Measurements from ENCODE around the gene BTBD19. TPM values are rescaled to one million over a fixed set of nuclear protein-coding genes. Genes with fewer than 3 reads are reported as not detected.
"Not testable (repeated sequence)": the region's sequence is repeated elsewhere in the genome, so short reads cannot be mapped to it uniquely, and the experiment has no call there.

The BTBD19 gene, protein sequence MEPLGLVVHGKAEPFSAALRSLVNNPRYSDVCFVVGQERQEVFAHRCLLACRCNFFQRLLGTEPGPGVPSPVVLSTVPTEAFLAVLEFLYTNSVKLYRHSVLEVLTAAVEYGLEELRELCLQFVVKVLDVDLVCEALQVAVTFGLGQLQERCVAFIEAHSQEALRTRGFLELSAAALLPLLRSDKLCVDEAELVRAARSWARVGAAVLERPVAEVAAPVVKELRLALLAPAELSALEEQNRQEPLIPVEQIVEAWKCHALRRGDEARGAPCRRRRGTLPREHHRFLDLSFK
- total RNA-seq (2022) (11.7 and 15.5 TPM in 2 replicates), Bru-seq, nascent RNA (percentile 79 among the genes with signal in this experiment), BruChase-seq, experiment 1, labeled RNA remaining after a 6-hour chase (percentile 87 among the genes with signal in this experiment), BruChase-seq, experiment 2, labeled RNA remaining after a 2-hour chase (percentile 82 among the genes with signal in this experiment)
- long read RNA-seq, partial matches to known transcripts, result 3 of 4 reads
- long read RNA-seq, other reads (novel, unspliced or antisense), result 1 of 4 reads

DNA sequence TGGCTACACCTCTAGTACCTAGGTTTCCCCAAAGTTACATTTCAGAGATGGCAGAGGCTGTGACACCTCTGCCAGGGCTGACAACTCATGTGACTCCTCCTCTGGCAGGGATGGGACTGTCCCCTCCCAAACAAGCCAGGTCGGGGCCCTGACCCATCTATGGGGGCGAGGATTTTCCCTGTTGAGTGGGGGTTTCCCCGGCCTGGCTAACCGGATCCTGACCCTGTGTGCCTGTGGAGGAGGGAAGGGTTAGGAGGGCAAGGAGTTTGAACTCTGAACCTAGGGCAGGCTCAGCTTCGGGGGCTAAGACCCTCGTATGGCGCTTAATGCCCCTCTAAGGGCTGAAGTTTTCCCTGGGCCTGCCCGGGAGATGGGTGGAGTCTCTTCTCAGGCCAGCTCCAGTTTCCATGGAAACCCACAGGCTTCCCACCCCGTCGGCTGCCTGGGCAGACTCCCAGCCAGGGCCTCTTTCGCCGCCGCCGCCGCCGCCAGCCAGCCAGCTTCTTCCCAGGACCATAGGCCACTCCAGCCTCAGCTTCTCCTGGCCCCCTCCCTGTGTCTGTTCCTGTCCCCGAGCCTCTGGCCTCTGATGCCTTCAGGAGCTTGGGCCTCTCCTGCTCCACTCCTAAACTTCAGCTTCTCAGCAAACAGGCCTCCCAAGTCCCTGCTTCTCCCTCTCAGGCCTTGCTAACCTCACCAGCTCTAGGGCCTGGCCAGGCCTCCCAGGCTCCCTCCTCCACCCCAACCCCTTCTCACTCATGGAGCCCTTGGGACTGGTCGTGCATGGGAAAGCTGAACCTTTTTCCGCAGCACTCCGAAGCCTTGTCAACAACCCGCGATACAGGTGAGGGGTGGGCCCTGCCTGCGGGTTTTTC is at the start of gene BTBD19:
TSS of gene BTBD19 (plus strand) at position 461 of the 875 bp plus-strand sequence. CDS start at position 759, 298 bp downstream.
- Mint-ChIP-seq H3K27me3 (ENCODE audit: insufficient read depth, unreplicated experiment) (no peaks in the 10 kb centered on the region), H3K9me3 (ENCODE audit: unreplicated experiment) (no peaks in the 10 kb centered on the region), H3K27ac (ENCODE audit: low read depth, unreplicated experiment) (peak within 1 kb of the TSS; percentile 100), H3K4me1 (ENCODE audit: insufficient read depth, unreplicated experiment) (peaks cover 48% of the 10 kb centered on the region), H3K4me3 (ENCODE audit: unreplicated experiment) (peak within 1 kb of the TSS; percentile 52), H3K36me3 (ENCODE audit: insufficient read depth, unreplicated experiment) (peaks cover 72% of the 10 kb centered on the region)
- DNase-seq (ENCODE audit: unreplicated experiment), result no peak
- no TSS peak for BruUV-seq (replicated peaks)
- intact Hi-C loops (cut with micrococcal nuclease), result no loop called here
- CTCF ChIA-PET, result interaction anchor here (0.5 to 2.1 kb wide), 4 partner anchors 11 to 1610 kb away, joined by 3 to 8 read pairs (median 4); partner anchors contain the start of gene RNU5D-1
- POLR2A ChIA-PET, result interaction anchor here (0.6 to 4.3 kb wide), 16 partner anchors 8 to 577 kb away, joined by 3 to 79 read pairs (median 4); partner anchors contain the start of genes PLK3, RNU5D-1, RPS8 and UROD
- TF ChIP-seq, protein P1, sequence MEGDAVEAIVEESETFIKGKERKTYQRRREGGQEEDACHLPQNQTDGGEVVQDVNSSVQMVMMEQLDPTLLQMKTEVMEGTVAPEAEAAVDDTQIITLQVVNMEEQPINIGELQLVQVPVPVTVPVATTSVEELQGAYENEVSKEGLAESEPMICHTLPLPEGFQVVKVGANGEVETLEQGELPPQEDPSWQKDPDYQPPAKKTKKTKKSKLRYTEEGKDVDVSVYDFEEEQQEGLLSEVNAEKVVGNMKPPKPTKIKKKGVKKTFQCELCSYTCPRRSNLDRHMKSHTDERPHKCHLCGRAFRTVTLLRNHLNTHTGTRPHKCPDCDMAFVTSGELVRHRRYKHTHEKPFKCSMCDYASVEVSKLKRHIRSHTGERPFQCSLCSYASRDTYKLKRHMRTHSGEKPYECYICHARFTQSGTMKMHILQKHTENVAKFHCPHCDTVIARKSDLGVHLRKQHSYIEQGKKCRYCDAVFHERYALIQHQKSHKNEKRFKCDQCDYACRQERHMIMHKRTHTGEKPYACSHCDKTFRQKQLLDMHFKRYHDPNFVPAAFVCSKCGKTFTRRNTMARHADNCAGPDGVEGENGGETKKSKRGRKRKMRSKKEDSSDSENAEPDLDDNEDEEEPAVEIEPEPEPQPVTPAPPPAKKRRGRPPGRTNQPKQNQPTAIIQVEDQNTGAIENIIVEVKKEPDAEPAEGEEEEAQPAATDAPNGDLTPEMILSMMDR (IDR thresholded peaks at IDR 0.05; ENCODE audit: unreplicated experiment), result no peak

DNA sequence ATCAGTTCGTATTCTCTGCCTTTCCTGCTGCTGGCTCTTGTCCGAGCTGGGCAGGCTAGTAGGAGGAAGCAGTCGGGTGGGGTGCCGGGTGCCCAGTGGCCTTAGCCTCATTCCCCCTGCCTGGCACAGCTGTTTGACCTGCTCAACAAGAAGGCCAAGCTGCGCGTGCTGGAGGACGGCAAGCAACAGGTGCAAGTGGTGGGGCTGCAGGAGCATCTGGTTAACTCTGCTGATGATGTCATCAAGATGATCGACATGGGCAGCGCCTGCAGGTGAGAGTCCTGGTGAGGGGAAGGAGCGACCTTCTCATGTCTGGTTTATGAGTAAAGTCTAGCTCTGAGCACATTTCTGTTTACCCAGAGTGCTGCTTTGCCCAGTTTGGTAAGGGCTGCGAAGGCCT is 49.2 kb upstream of the BTBD19 start:
- POLR2A ChIA-PET, result interaction anchor here (1.0 kb wide), 1 partner anchor 16 kb away, joined by 3 read pairs; no protein-coding TSS in a partner anchor
- BruUV-seq (replicated peaks), result no TSS peak

DNA sequence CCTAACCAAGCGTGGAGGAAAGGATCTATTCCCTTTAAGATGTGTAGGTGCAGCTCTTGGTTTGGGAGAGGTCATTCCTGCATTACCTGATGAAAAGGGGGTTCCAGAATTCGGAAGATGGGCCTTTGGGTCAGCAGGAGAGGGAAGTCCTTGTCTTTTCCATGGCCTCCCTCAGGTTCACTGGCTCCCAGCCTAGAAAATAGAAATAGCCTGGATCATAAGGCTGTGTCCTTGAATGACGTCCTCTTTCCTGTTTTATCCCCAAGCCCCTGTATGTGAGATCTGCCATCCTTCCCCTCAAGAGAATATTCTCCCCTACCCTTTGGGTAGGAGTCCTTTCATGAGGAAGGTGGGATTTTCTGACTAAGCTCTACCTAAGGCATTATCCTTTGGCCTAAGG is 47.4 kb upstream of the BTBD19 start:
- BruUV-seq (replicated peaks), result no TSS peak
- H3K27me3 Mint-ChIP-seq (ENCODE audit: insufficient read depth, unreplicated experiment), result no peaks in the 10 kb centered on the region
- POLR2A ChIA-PET, result interaction anchor here (1.0 kb wide), 1 partner anchor 22 kb away, joined by 3 read pairs; no protein-coding TSS in a partner anchor

More for the DNA sequence above, 49.2 kb upstream of the BTBD19 start:
- H3K27ac Mint-ChIP-seq (ENCODE audit: low read depth, unreplicated experiment), result no peak overlapping the region
- no peak overlapping the region for H3K4me3 Mint-ChIP-seq (ENCODE audit: unreplicated experiment)
- H3K36me3 Mint-ChIP-seq (ENCODE audit: insufficient read depth, unreplicated experiment), result peaks cover 35% of the 10 kb centered on the region
- no peak for DNase-seq (ENCODE audit: unreplicated experiment)
- H3K4me1 Mint-ChIP-seq (ENCODE audit: insufficient read depth, unreplicated experiment), result no peaks in the 10 kb centered on the region
- no peaks in the 10 kb centered on the region for H3K9me3 Mint-ChIP-seq (ENCODE audit: unreplicated experiment)
- CTCF ChIA-PET, result no interaction called here
- TF ChIP-seq, protein P1 (IDR thresholded peaks at IDR 0.05; ENCODE audit: unreplicated experiment), result no peak
- intact Hi-C loops (cut with micrococcal nuclease), result no loop called here
- H3K27me3 Mint-ChIP-seq (ENCODE audit: insufficient read depth, unreplicated experiment), result no peaks in the 10 kb centered on the region

DNA sequence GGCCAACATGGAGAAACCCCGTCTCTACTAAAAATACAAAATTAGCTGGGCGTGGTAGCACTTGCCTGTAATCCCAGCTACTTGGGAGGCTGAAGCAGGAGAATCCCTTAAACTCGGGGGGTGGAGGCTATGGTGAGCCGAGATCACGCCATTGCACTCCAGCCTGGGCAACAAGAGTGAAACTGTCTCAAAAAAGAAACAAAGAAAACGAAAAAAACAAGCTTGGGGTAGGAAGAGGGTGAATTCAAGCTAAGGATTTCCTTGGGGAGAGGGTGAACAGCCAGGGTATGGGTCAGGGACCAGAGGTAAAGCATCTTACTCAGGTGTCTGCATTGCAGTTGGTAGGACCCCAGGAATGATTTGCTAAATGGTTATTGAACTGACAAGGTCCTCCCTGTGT is 41.9 kb upstream of the BTBD19 start:
- H3K9me3 Mint-ChIP-seq (ENCODE audit: unreplicated experiment); H3K27ac Mint-ChIP-seq (ENCODE audit: low read depth, unreplicated experiment); BruUV-seq (replicated peaks); H3K4me1 Mint-ChIP-seq (ENCODE audit: insufficient read depth, unreplicated experiment); H3K4me3 Mint-ChIP-seq (ENCODE audit: unreplicated experiment); H3K36me3 Mint-ChIP-seq (ENCODE audit: insufficient read depth, unreplicated experiment); intact Hi-C loops (cut with micrococcal nuclease); H3K27me3 Mint-ChIP-seq (ENCODE audit: insufficient read depth, unreplicated experiment); DNase-seq (ENCODE audit: unreplicated experiment): not testable (repeated sequence)
- CTCF ChIA-PET, result interaction anchor here (2.2 kb wide), 1 partner anchor 35 kb away, joined by 13 read pairs; the partner anchor contains the start of gene RNU5D-1
- POLR2A ChIA-PET, result interaction anchor here (1.2 to 4.2 kb wide), 6 partner anchors 9 to 93 kb away, joined by 3 to 28 read pairs (median 5); partner anchors contain the start of genes RNU5D-1, RPS8 and TMEM53

More for the DNA sequence above, 47.4 kb upstream of the BTBD19 start:
- intact Hi-C loops (cut with micrococcal nuclease), result no loop called here
- Mint-ChIP-seq H3K4me3 (ENCODE audit: unreplicated experiment) (no peak overlapping the region), H3K36me3 (ENCODE audit: insufficient read depth, unreplicated experiment) (peaks cover 31% of the 10 kb centered on the region), H3K4me1 (ENCODE audit: insufficient read depth, unreplicated experiment) (no peaks in the 10 kb centered on the region), H3K27ac (ENCODE audit: low read depth, unreplicated experiment) (no peak overlapping the region), H3K9me3 (ENCODE audit: unreplicated experiment) (no peaks in the 10 kb centered on the region)
- TF ChIP-seq, protein P1 (IDR thresholded peaks at IDR 0.05; ENCODE audit: unreplicated experiment), result no peak
- DNase-seq (ENCODE audit: unreplicated experiment), result no peak
- CTCF ChIA-PET, result interaction anchor here (1.6 kb wide), 1 partner anchor 13 kb away, joined by 3 read pairs; no protein-coding TSS in a partner anchor
